Fibroblast of peridontal ligament (primary cell): ENCODE data around the gene CDC42SE2.

ENCODE experiments used
- DNase-seq: peaks from one replicate; pipeline ENCODE4 v3.0.0-alpha.2; 2010; ENCODE audit errors: extremely low read depth

Gene CDC42SE2

GRCh38 chr5:131436081-131436480, 172.2 kb downstream of the CDC42SE2 start:
- DNase-seq = no peak

- no peak for DNase-seq
Observed at GRCh38 chr5:131441184-131441583, 177.3 kb downstream of the CDC42SE2 start.
